Thoracic aorta (tissue), 2 donors: ENCODE data around the gene UQCC2. TPM values are rescaled to one million over a fixed set of nuclear protein-coding genes. Genes with fewer than 3 reads are reported as not detected.

ENCODE experiments used
- ATAC-seq: fragments of 150-250 bp; one replicate; pipeline ENCODE4 v1.8.0; 2017; ENCODE audit warnings: low read depth; ENCODE audit not compliant: insufficient number of reproducible peaks, low FRiP score
- DNase-seq: peaks from one replicate; pipeline ENCODE4 v3.0.0-alpha.2; 2020; ENCODE audit warnings: low spot score
- H3K27ac ChIP-seq, 2 donors: fragments of 200-600 bp; sonication (generic); 1 replicate in 1 of 2; 2 replicates in 1 of 2; pipeline ENCODE4 v1.5.1; 2016; ENCODE audit warnings: mild to moderate bottlenecking in 2 of 2, moderate library complexity in 2 of 2
- H3K27me3 ChIP-seq: fragments of 200-600 bp; sonication (generic); replicated peaks from 2 replicates; pipeline ENCODE4 v1.6.0; 2016; ENCODE audit warnings: mild to moderate bottlenecking; ENCODE audit not compliant: insufficient read depth
- H3K36me3 ChIP-seq: fragments of 200-600 bp; sonication (generic); one replicate; pipeline ENCODE4 v1.5.1; 2016
- H3K4me1 ChIP-seq, 2 donors: fragments of 200-600 bp; sonication (generic); 1 replicate in 1 of 2; 2 replicates in 1 of 2; pipeline versions ENCODE4 v1.5.1 to v1.6.0; 2016; ENCODE audit warnings: low read depth in 2 of 2, mild to moderate bottlenecking in 1 of 2; ENCODE audit not compliant: control insufficient read depth in 1 of 2
- H3K4me3 ChIP-seq: fragments of 200-600 bp; sonication (generic); 2 replicates; pipeline ENCODE4 v1.5.1; 2016; ENCODE audit warnings: mild to moderate bottlenecking
- H3K9me3 ChIP-seq: fragments of 200-600 bp; sonication (generic); 2 replicates; pipeline ENCODE4 v1.5.1; 2016
- total RNA-seq, 2 donors: library from RNA; depleted of rRNA; stranded (reverse); fragments of >200 nt; gene quantifications; one replicate each; pipeline versions ENCODE4 v1.1.0 to v1.2.3, GENCODE V29; 2016
- TF ChIP-seq, protein P1 (sequence below): fragments of 200-600 bp; sonication (generic); IDR thresholded peaks from one replicate; pipeline ENCODE4 v1.5.1; 2019; ENCODE audit warnings: antibody characterized with exemption

UQCC2 gene
- 10 to 100 TPM; 15.0 to 39.8 TPM for total RNA-seq

DNA sequence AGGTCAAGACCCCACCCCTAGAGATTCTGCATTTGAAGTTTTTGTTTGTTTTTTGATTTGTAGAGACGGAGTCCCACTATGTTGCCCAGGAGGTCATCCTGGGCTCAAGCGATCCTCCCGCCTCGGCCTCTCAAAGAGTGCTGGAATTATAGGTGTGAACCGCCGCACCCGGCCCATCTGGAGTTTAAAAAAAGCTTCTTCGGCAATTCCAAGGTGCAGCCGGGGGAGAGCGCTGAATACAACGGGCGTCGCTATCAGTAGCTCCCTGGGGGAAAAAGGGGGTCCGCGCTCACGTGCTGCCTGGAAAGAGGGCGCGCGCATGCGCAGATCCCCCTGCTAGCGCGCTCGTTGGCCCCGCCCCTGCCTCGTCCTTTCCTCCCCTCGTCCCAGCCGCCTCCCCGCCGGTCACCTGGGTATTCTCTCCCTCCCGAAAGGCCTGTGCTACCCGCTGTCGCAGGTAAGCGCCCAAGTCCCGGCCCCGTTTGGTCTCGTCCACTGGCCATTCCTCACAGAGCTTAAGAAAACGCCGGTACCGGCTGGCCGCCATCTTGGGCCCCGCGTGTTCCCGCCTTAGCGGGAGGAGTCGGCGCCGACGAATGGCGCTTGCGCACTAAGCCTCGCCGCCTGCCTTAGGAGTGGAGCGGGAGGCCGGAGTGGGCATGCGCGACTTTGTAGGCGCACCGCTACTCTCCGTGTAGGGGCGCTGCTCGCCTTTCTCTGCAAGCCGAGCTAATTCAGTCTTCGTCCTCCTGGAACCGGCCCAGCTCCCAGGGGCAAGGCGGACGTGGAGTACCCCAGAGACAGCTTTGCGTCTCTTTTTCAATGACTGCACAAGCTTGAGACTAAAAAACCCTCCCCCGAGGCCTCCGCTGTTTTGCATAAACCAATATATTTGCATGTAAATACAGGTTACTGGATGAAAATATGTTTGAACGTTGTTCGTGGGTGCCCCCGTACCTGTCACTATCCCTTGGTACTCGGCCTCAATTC is at the start of gene UQCC2:
TSS of gene UQCC2 (minus strand) at position 561 of the 990 bp plus-strand sequence. CDS start at position 547, 14 bp downstream.
- no peaks in the 10 kb centered on the region for H3K36me3 ChIP-seq
- TF ChIP-seq, protein P1, sequence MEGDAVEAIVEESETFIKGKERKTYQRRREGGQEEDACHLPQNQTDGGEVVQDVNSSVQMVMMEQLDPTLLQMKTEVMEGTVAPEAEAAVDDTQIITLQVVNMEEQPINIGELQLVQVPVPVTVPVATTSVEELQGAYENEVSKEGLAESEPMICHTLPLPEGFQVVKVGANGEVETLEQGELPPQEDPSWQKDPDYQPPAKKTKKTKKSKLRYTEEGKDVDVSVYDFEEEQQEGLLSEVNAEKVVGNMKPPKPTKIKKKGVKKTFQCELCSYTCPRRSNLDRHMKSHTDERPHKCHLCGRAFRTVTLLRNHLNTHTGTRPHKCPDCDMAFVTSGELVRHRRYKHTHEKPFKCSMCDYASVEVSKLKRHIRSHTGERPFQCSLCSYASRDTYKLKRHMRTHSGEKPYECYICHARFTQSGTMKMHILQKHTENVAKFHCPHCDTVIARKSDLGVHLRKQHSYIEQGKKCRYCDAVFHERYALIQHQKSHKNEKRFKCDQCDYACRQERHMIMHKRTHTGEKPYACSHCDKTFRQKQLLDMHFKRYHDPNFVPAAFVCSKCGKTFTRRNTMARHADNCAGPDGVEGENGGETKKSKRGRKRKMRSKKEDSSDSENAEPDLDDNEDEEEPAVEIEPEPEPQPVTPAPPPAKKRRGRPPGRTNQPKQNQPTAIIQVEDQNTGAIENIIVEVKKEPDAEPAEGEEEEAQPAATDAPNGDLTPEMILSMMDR, result peak; percentile 56
- peaks cover 7 to 13% of the 10 kb centered on the region in 2 donors for H3K4me1 ChIP-seq
- H3K9me3 ChIP-seq, result no peaks in the 10 kb centered on the region
- peak within 1 kb of the TSS; percentile 92 for H3K4me3 ChIP-seq
- no peaks in the 10 kb centered on the region for H3K27me3 ChIP-seq
- DNase-seq (peak; percentile 88), ATAC-seq (peak; percentile 65)
- H3K27ac ChIP-seq, result peak within 1 kb of the TSS; percentile 86 to 90

GRCh38 chr6:33759887-33760629 is 48.6 kb upstream of the UQCC2 start:
- Histone ChIP-seq H3K27ac (no peak overlapping the region), H3K27me3 (no peaks in the 10 kb centered on the region), H3K36me3 (no peaks in the 10 kb centered on the region), H3K4me1 (no peaks in the 10 kb centered on the region), H3K9me3 (no peaks in the 10 kb centered on the region), H3K4me3 (no peak overlapping the region)
- ATAC-seq (no peak), DNase-seq (no peak)
- TF ChIP-seq, protein P1, result no peak

DNA sequence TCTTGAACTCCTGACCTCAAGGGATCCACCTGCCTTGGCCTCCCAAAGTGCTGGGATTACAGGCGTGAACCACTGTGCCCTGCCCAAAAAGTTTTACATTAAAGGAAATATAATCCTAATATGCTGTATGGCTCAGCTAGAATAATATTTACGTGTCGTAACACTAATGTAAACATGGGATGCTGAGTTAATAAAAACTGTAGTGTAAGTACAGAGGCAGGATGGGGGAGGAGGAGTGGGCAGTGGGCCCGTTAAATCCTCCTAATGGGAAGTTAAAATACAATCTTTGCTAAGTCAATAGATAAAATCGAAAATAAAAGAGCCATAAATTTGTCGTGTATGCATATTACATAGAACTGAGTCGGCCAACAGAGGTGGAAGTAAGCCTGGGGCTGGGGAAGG is 47.3 kb upstream of the UQCC2 start:
- TF ChIP-seq, protein P1, result no peak
- ATAC-seq (no peak), DNase-seq (no peak)
- H3K36me3 ChIP-seq, result no peaks in the 10 kb centered on the region
- H3K27me3 ChIP-seq, result no peaks in the 10 kb centered on the region
- no peaks in the 10 kb centered on the region for H3K9me3 ChIP-seq
- no peak overlapping the region for H3K4me3 ChIP-seq
- no peak overlapping the region for H3K27ac ChIP-seq
- H3K4me1 ChIP-seq, result no peaks in the 10 kb centered on the region

GRCh38 chr6:33757906-33758305 is 46.4 kb upstream of the UQCC2 start:
- TF ChIP-seq, protein P1, result no peak
- H3K4me1 ChIP-seq, result no peaks in the 10 kb centered on the region

GRCh38 chr6:33757113-33757512 is 45.6 kb upstream of the UQCC2 start:
- no peaks in the 10 kb centered on the region for H3K9me3 ChIP-seq
- no peaks in the 10 kb centered on the region for H3K36me3 ChIP-seq
- ATAC-seq, result no peak
- TF ChIP-seq, protein P1, result no peak
- H3K4me1 ChIP-seq, result no peaks in the 10 kb centered on the region
- H3K27me3 ChIP-seq, result no peaks in the 10 kb centered on the region
- no peak overlapping the region for H3K4me3 ChIP-seq
- H3K27ac ChIP-seq, result no peak overlapping the region
- no peak for DNase-seq

More at GRCh38 chr6:33757906-33758305, 46.4 kb upstream of the UQCC2 start:
- Histone ChIP-seq H3K27ac (no peak overlapping the region), H3K36me3 (no peaks in the 10 kb centered on the region), H3K27me3 (no peaks in the 10 kb centered on the region), H3K9me3 (no peaks in the 10 kb centered on the region), H3K4me3 (no peak overlapping the region)
- no peak for DNase-seq
- no peak for ATAC-seq
